Panc1 (cell line): Measurements from ENCODE around the gene PTGFRN. TPM values are rescaled to one million over a fixed set of nuclear protein-coding genes. Genes with fewer than 3 reads are reported as not detected.

Source experiments
- ATAC-seq: fragments of 200-7000 bp; cut with Tn5 transposase; 2 replicates; pipeline ENCODE4 v1.9.1; 2020; ENCODE audit warnings: mild to moderate bottlenecking, moderate library complexity
- BruUV-seq: library from RNA; stranded (reverse); fragments of 400-500 nt; replicated peaks from 2 replicates; lab custom pipeline; 2021; lab: Mats Ljungman, UMichigan
- CTCF ChIA-PET: fragments of 300-600 bp; sonication (Branson Sonifier 250); formaldehyde crosslinking; loops from one replicate; lab custom pipeline; 2022; ENCODE audit warnings: antibody characterized with exemption; lab: Charles Lee
- POLR2A ChIA-PET: fragments of 300-600 bp; sonication (Branson Sonifier 250); formaldehyde crosslinking; loops from one replicate; lab custom pipeline; 2022; ENCODE audit warnings: antibody characterized with exemption; lab: Charles Lee
- DNase-seq: peaks from one replicate; pipeline ENCODE4 v3.0.0-alpha.2; 2010; ENCODE audit warnings: low read depth, low spot score
- H3K27ac ChIP-seq: 2 replicates; pipeline ENCODE4 v1.5.1; 2011; ENCODE audit warnings: mild to moderate bottlenecking, low read length, inconsistent platforms
- H3K27me3 ChIP-seq: fragments of 200-500 bp; sonication (Bioruptor generic); 2 replicates; pipeline ENCODE4 v1.6.0; 2014; ENCODE audit warnings: low read length, inconsistent platforms; ENCODE audit not compliant: control insufficient read depth, insufficient read depth
- H3K36me3 ChIP-seq: fragments of 200-500 bp; sonication (Bioruptor generic); 2 replicates; pipeline ENCODE4 v1.5.1; 2014; ENCODE audit warnings: inconsistent platforms, mild to moderate bottlenecking, low read length, moderate library complexity; ENCODE audit not compliant: control insufficient read depth, insufficient read depth
- H3K4me1 ChIP-seq: 2 replicates; pipeline ENCODE4 v1.5.1; 2011; ENCODE audit warnings: inconsistent platforms, mild to moderate bottlenecking, low read length, moderate library complexity; ENCODE audit not compliant: control insufficient read depth, insufficient read depth
- H3K4me3 ChIP-seq, 2 experiments: 2 replicates each; pipeline ENCODE4 v1.5.1; 2011 to 2012; ENCODE audit warnings: low read depth in 2 of 2, low read length in 2 of 2, mild to moderate bottlenecking in 2 of 2, inconsistent platforms in 1 of 2, moderate library complexity in 1 of 2
- H3K9me3 ChIP-seq: fragments of 200-500 bp; sonication (Bioruptor generic); 2 replicates; pipeline ENCODE4 v1.5.1; 2014; ENCODE audit warnings: low read depth, mild to moderate bottlenecking, inconsistent platforms, low read length, moderate library complexity; ENCODE audit not compliant: control insufficient read depth, insufficient read depth
- CTCF ChIP-seq: fragments of 450-650 bp; IDR thresholded peaks from 2 replicates; pipeline ENCODE4 v1.5.1; 2017; ENCODE audit warnings: mild to moderate bottlenecking
- POLR2AphosphoS5 ChIP-seq: IDR thresholded peaks from 2 replicates; pipeline ENCODE4 v1.6.1; 2012; ENCODE audit warnings: mild to moderate bottlenecking, low read depth, low read length, moderate library complexity
- REST ChIP-seq, 2 experiments: IDR thresholded peaks; 2 replicates each; pipeline ENCODE4 v1.6.1; 2011 to 2012; ENCODE audit warnings: low read depth in 2 of 2, control low read depth in 1 of 2, low read length in 1 of 2, mild to moderate bottlenecking in 1 of 2, moderate library complexity in 1 of 2; ENCODE audit not compliant: insufficient read depth in 1 of 2
- SIN3A ChIP-seq: IDR thresholded peaks from 2 replicates; pipeline ENCODE4 v1.6.1; 2012; ENCODE audit warnings: low read depth, mild to moderate bottlenecking, low read length, moderate library complexity, borderline replicate concordance; ENCODE audit not compliant: insufficient read depth
- TCF7L2 ChIP-seq: IDR thresholded peaks from 2 replicates; pipeline ENCODE4 v1.6.1; 2011; ENCODE audit warnings: mild to moderate bottlenecking, low read depth, low read length, inconsistent platforms
- in situ Hi-C: cut with HindIII; loops from 2 replicates; pipeline ENCODE4 v1.10.0; 2016; ENCODE audit warnings: low sequenced_read_pairs, low pct_unique_long_range_greater_than_20kb
- intact Hi-C: fragments of 100-400 bp; cut with micrococcal nuclease; formaldehyde crosslinking; loops from one replicate; pipeline ENCODE4 v1.10.0; 2022; ENCODE audit not compliant: unreplicated experiment
- total RNA-seq: library from RNA; stranded (reverse); gene quantifications from one replicate; pipeline ENCODE4 v1.2.1, GENCODE V29; 2021; ENCODE audit not compliant: unreplicated experiment

PTGFRN gene
- total RNA-seq, 1 experiment from 2014 or later: 5.2 TPM

- ATAC-seq: no peak
- Histone ChIP-seq H3K27ac (no peak overlapping the region), H3K4me3 (no peak overlapping the region), H3K27me3 (no peaks in the 10 kb centered on the region), H3K9me3 (no peaks in the 10 kb centered on the region), H3K4me1 (no peaks in the 10 kb centered on the region), H3K36me3 (no peaks in the 10 kb centered on the region)
- ChIA-PET CTCF (no interaction called here), POLR2A (no interaction called here)
- TF ChIP-seq SIN3A (no peak), REST (IDR thresholded peaks at IDR 0.05; ENCODE audit: insufficient read depth in 1 of 2, low read depth in 2 of 2, low read length in 1 of 2) (no peak), TCF7L2 (no peak), CTCF (no peak), POLR2AphosphoS5 (no peak)
- intact Hi-C loops: no loop called here
- in situ Hi-C loops: no loop called here
- no peak for DNase-seq
- no TSS peak for BruUV-seq
Observed at GRCh38 chr1:117000142-117000541, 90.4 kb downstream of the PTGFRN start.

- Histone ChIP-seq H3K27me3 (no peaks in the 10 kb centered on the region), H3K9me3 (no peaks in the 10 kb centered on the region), H3K36me3 (no peaks in the 10 kb centered on the region), H3K4me1 (no peaks in the 10 kb centered on the region), H3K27ac (no peak within 1 kb of the TSS), H3K4me3 (no peak within 1 kb of the TSS)
- in situ Hi-C loops: no loop called here
- ATAC-seq (no peak), DNase-seq (no peak)
- CTCF ChIA-PET: no interaction called here
- TF ChIP-seq SIN3A (no peak), REST (IDR thresholded peaks at IDR 0.05; ENCODE audit: insufficient read depth in 1 of 2, low read depth in 2 of 2, low read length in 1 of 2) (no peak), TCF7L2 (no peak), POLR2AphosphoS5 (no peak), CTCF (no peak)
- POLR2A ChIA-PET: no interaction called here
- BruUV-seq: no TSS peak
- intact Hi-C loops: no loop called here
Observed at GRCh38 chr1:117001254-117001927, 91.7 kb downstream of the PTGFRN start, which contains the start of gene CD101. Gene CD101, plus strand, starts transcription at chr1:117001760. Its CDS starts 58 bp downstream, at chr1:117001818.
